CD4-positive, alpha-beta T cell treated with Interleukin-1 beta for 1 hour (primary cell): ENCODE data around the gene EEF1AKMT1.
"Not testable (repeated sequence)": the region's sequence is repeated elsewhere in the genome, so short reads cannot be mapped to it uniquely, and the experiment has no call there.

Source experiments
- DNase-seq, 2 donors: peaks; one replicate each; pipeline ENCODE4 v3.0.0-alpha.2; 2020 to 2022

The EEF1AKMT1 gene

GRCh38 chr13:20776751-20777150, 3.0 kb upstream of the EEF1AKMT1 start:
- DNase-seq: no peak

- DNase-seq: no peak
Observed at GRCh38 chr13:20775961-20776360, 2.2 kb upstream of the EEF1AKMT1 start.

- no peak for DNase-seq
Observed at GRCh38 chr13:20774746-20775145, 985 bp upstream of the EEF1AKMT1 start.

- peak in 1 of 2 donors; percentile 0 for DNase-seq
Observed at GRCh38 chr13:20772401-20773131, 1.2 kb downstream of the EEF1AKMT1 start.

- DNase-seq: no peak
Observed at GRCh38 chr13:20769834-20770233, 3.9 kb downstream of the EEF1AKMT1 start.

- no peak for DNase-seq
Observed at GRCh38 chr13:20769091-20769490, 4.7 kb downstream of the EEF1AKMT1 start.

GRCh38 chr13:20767309-20767943, 6.3 kb downstream of the EEF1AKMT1 start:
- DNase-seq: no peak

- no peak for DNase-seq
Observed at GRCh38 chr13:20760872-20761271, 12.9 kb downstream of the EEF1AKMT1 start.

GRCh38 chr13:20754009-20754408, 19.8 kb downstream of the EEF1AKMT1 start:
- no peak for DNase-seq

- no peak for DNase-seq
Observed at GRCh38 chr13:20749377-20749776, 24.4 kb downstream of the EEF1AKMT1 start.

- not testable (repeated sequence) for DNase-seq
Observed at GRCh38 chr13:20743830-20744404, 29.8 kb downstream of the EEF1AKMT1 start.

GRCh38 chr13:20740021-20740420, 33.7 kb downstream of the EEF1AKMT1 start:
- DNase-seq: no peak

- DNase-seq: no peak
Observed at GRCh38 chr13:20738616-20739015, 35.1 kb downstream of the EEF1AKMT1 start.

GRCh38 chr13:20729633-20730585, 43.9 kb downstream of the EEF1AKMT1 start:
- DNase-seq: no peak

- DNase-seq: no peak
Observed at GRCh38 chr13:20728579-20729311, 45.0 kb downstream of the EEF1AKMT1 start.

GRCh38 chr13:20727856-20728255, 45.9 kb downstream of the EEF1AKMT1 start:
- DNase-seq: no peak

- no peak for DNase-seq
Observed at GRCh38 chr13:20721454-20722357, 52.1 kb downstream of the EEF1AKMT1 start.

- DNase-seq: no peak
Observed at GRCh38 chr13:20721058-20721453, 52.7 kb downstream of the EEF1AKMT1 start.

- no peak for DNase-seq
Observed at GRCh38 chr13:20720499-20720898, 53.3 kb downstream of the EEF1AKMT1 start.

- no peak for DNase-seq
Observed at GRCh38 chr13:20719783-20720182, 54.0 kb downstream of the EEF1AKMT1 start.

- DNase-seq: no peak
Observed at GRCh38 chr13:20718958-20719566, 54.7 kb downstream of the EEF1AKMT1 start.
